ENCODE data around the gene KLHL41. TPM values are rescaled to one million over a fixed set of nuclear protein-coding genes. Genes with fewer than 3 reads are reported as not detected.

KLHL41 gene
- polyA plus RNA-seq, 1 donor from 2014 or later = 2.3 TPM

DNA sequence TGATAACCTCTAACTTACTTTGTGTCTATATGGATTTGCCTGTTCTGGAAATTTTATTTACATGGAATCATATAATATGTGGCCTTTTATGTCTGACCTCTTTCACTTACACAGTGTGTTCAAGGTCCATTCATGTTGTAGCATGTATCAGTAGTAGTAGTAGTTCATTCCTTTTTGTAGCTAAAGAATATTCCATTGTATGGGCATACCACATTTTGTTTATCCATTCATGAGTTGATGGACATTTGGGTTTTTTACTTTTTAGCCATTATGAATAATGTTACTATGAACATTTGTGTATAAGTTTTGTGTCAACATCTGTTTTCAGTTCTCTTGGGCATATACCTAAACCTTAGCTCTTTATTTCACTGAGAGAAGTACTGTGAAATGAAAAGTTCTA, 18.7 kb upstream of the KLHL41 start:
- H2AFZ ChIP-seq (ENCODE audit: low read depth, low read length) = no peak overlapping the region
- peaks cover 6% of the 10 kb centered on the region for H3K36me3 ChIP-seq (ENCODE audit: insufficient read depth, low read length)
- TF ChIP-seq TAF1 (IDR thresholded peaks at IDR 0.05; ENCODE audit: low read depth) (no peak), REST (IDR thresholded peaks at IDR 0.05; ENCODE audit: borderline replicate concordance) (no peak), SMC3 (conservative IDR thresholded peaks at IDR 0.05; ENCODE audit: poor library complexity) (no peak), CTCF (IDR thresholded peaks at IDR 0.05; ENCODE audit: poor library complexity, severe bottlenecking) (no peak), RAD21 (conservative IDR thresholded peaks at IDR 0.05) (no peak), EP300 (conservative IDR thresholded peaks at IDR 0.05; ENCODE audit: poor library complexity, severe bottlenecking) (no peak), EZH2 (IDR thresholded peaks at IDR 0.05; ENCODE audit: borderline replicate concordance, insufficient read depth, low read length, poor library complexity, severe bottlenecking) (no peak), POLR2AphosphoS5 (IDR thresholded peaks at IDR 0.05) (no peak), MXI1 (conservative IDR thresholded peaks at IDR 0.05; ENCODE audit: poor library complexity, severe bottlenecking) (no peak)

GRCh38 chr2:169491378-169491777, 18.1 kb upstream of the KLHL41 start:
- H3K9me2 ChIP-seq (ENCODE audit: insufficient read depth, low read length) = no peaks in the 10 kb centered on the region
- no peaks in the 10 kb centered on the region for H3K79me2 ChIP-seq (replicated peaks; ENCODE audit: insufficient read depth, low read length)
- H3K4me3 ChIP-seq (ENCODE audit: low read length) = no peak overlapping the region
- H3K9ac ChIP-seq (ENCODE audit: low read length) = no peak overlapping the region
- H3K4me2 ChIP-seq (ENCODE audit: low read length) = no peak overlapping the region
- no peak overlapping the region for H3K27ac ChIP-seq (ENCODE audit: low read length)
- H3K27me3 ChIP-seq (ENCODE audit: insufficient read depth, low read depth, low read length) = no peaks in the 10 kb centered on the region
- H3K36me3 ChIP-seq (ENCODE audit: insufficient read depth, low read length) = peaks cover 6% of the 10 kb centered on the region
- no peaks in the 10 kb centered on the region for H4K20me1 ChIP-seq (ENCODE audit: insufficient read depth)
- H3F3A ChIP-seq (ENCODE audit: insufficient read depth, low read length, poor library complexity, severe bottlenecking) = no peaks in the 10 kb centered on the region
- no peak overlapping the region for H2AFZ ChIP-seq (ENCODE audit: low read depth, low read length)
- no peak for TF ChIP-seq SMC3 (conservative IDR thresholded peaks at IDR 0.05; ENCODE audit: poor library complexity)
- no peak for TF ChIP-seq REST (IDR thresholded peaks at IDR 0.05; ENCODE audit: borderline replicate concordance)
- no peak for TF ChIP-seq CTCF (IDR thresholded peaks at IDR 0.05; ENCODE audit: poor library complexity, severe bottlenecking)
- TF ChIP-seq RAD21 (conservative IDR thresholded peaks at IDR 0.05) = no peak
- TF ChIP-seq EP300 (conservative IDR thresholded peaks at IDR 0.05; ENCODE audit: poor library complexity, severe bottlenecking) = no peak
- no peak for TF ChIP-seq TAF1 (IDR thresholded peaks at IDR 0.05; ENCODE audit: low read depth)
- TF ChIP-seq POLR2AphosphoS5 (IDR thresholded peaks at IDR 0.05) = no peak
- no peak for TF ChIP-seq EZH2 (IDR thresholded peaks at IDR 0.05; ENCODE audit: borderline replicate concordance, insufficient read depth, low read length, poor library complexity, severe bottlenecking)
- no peak for TF ChIP-seq MXI1 (conservative IDR thresholded peaks at IDR 0.05; ENCODE audit: poor library complexity, severe bottlenecking)
- no peaks in the 10 kb centered on the region for H3K9me3 ChIP-seq (ENCODE audit: low read length)

More for the DNA sequence above, 18.7 kb upstream of the KLHL41 start:
- no peaks in the 10 kb centered on the region for H3F3A ChIP-seq (ENCODE audit: insufficient read depth, low read length, poor library complexity, severe bottlenecking)
- no peaks in the 10 kb centered on the region for H3K79me2 ChIP-seq (replicated peaks; ENCODE audit: insufficient read depth, low read length)
- no peaks in the 10 kb centered on the region for H3K27me3 ChIP-seq (ENCODE audit: insufficient read depth, low read depth, low read length)
- no peak overlapping the region for H3K4me2 ChIP-seq (ENCODE audit: low read length)
- H3K9me3 ChIP-seq (ENCODE audit: low read length) = no peaks in the 10 kb centered on the region
- H4K20me1 ChIP-seq (ENCODE audit: insufficient read depth) = no peaks in the 10 kb centered on the region
- H3K9ac ChIP-seq (ENCODE audit: low read length) = no peak overlapping the region
- H3K4me3 ChIP-seq (ENCODE audit: low read length) = no peak overlapping the region
- no peaks in the 10 kb centered on the region for H3K9me2 ChIP-seq (ENCODE audit: insufficient read depth, low read length)
- H3K27ac ChIP-seq (ENCODE audit: low read length) = no peak overlapping the region
